CD4-positive, alpha-beta T cell (primary cell): ENCODE measurements around the gene POLR3GL. TPM values are rescaled to one million over a fixed set of nuclear protein-coding genes. Genes with fewer than 3 reads are reported as not detected.

Source experiments
- ATAC-seq: fragments of 200-7000 bp; cut with Tn5 transposase; one replicate; pipeline ENCODE4 v1.10.0; 2022; ENCODE audit warnings: mild to moderate bottlenecking; ENCODE audit not compliant: poor library complexity
- CTCF ChIA-PET: fragments of 350-600 bp; sonication (Branson Sonifier 250); formaldehyde crosslinking; loops from one replicate; lab custom pipeline; 2021; ENCODE audit warnings: antibody characterized with exemption, inconsistent platforms; lab: Charles Lee
- POLR2A ChIA-PET: fragments of 350-600 bp; sonication (Branson Sonifier 250); formaldehyde crosslinking; loops from one replicate; lab custom pipeline; 2021; ENCODE audit warnings: antibody characterized with exemption, inconsistent platforms; lab: Charles Lee
- DNase-seq, 14 experiments: peaks; one replicate each; pipeline ENCODE4 v3.0.0-alpha.2; 2013 to 2020; ENCODE audit warnings: mixed read lengths in 2 of 14
- H3K27ac ChIP-seq, 2 donors: one replicate each; pipeline versions ENCODE4 v1.5.1 to v1.7.0; 2013; ENCODE audit warnings: low read length in 2 of 2, low read depth in 1 of 2, mild to moderate bottlenecking in 1 of 2
- H3K27me3 ChIP-seq, 2 experiments: 1 replicate in 1 of 2; 2 replicates in 1 of 2; pipeline versions ENCODE4 v1.6.1 to v1.7.0; 2013; ENCODE audit warnings: low read length in 2 of 2, control low read depth in 1 of 2, mild to moderate bottlenecking in 1 of 2, moderate library complexity in 1 of 2; ENCODE audit not compliant: insufficient read depth in 2 of 2, control insufficient read depth in 1 of 2
- H3K36me3 ChIP-seq: one replicate; pipeline ENCODE4 v1.6.1; 2013; ENCODE audit warnings: low read length, control low read depth; ENCODE audit not compliant: insufficient read depth
- H3K4me1 ChIP-seq: one replicate; pipeline ENCODE4 v1.6.1; 2013; ENCODE audit warnings: low read length, control low read depth; ENCODE audit not compliant: insufficient read depth
- H3K4me3 ChIP-seq: one replicate; pipeline ENCODE4 v1.5.1; 2013; ENCODE audit warnings: mild to moderate bottlenecking, low read length, moderate library complexity
- H3K9me3 ChIP-seq, 2 experiments: 1 replicate in 1 of 2; 2 replicates in 1 of 2; pipeline versions ENCODE4 v1.6.1 to v1.7.0; 2013; ENCODE audit warnings: low read length in 2 of 2, mild to moderate bottlenecking in 2 of 2, control low read depth in 1 of 2, moderate library complexity in 1 of 2; ENCODE audit not compliant: control insufficient read depth in 1 of 2, insufficient read depth in 1 of 2
- H3K27ac Mint-ChIP-seq: one replicate; pipeline ENCODE4 v1.8.0; 2020; ENCODE audit warnings: mixed read lengths
- H3K27me3 Mint-ChIP-seq: one replicate; pipeline ENCODE4 v1.8.0; 2021; ENCODE audit warnings: mixed read lengths
- H3K36me3 Mint-ChIP-seq: one replicate; pipeline ENCODE4 v1.8.0; 2021; ENCODE audit warnings: low read depth, mixed read lengths
- H3K4me1 Mint-ChIP-seq: one replicate; pipeline ENCODE4 v1.8.0; 2021; ENCODE audit warnings: low read depth, mixed read lengths
- H3K4me3 Mint-ChIP-seq: one replicate; pipeline ENCODE4 v1.8.0; 2020; ENCODE audit warnings: mild to moderate bottlenecking, mixed read lengths
- H3K9me3 Mint-ChIP-seq: one replicate; pipeline ENCODE4 v1.8.0; 2020; ENCODE audit warnings: mixed read lengths
- intact Hi-C, 2 experiments: fragments of 100-400 bp; cut with DNase I in 1 of 2; cut with micrococcal nuclease in 1 of 2; formaldehyde crosslinking; loops; one replicate each; pipeline versions ENCODE4 v1.15.1 to v1.9.0; 2023 to 2025; cut with DNase I, micrococcal nuclease
- total RNA-seq, 174 experiments: library from RNA in 2 of 174; stranded (reverse) in 2 of 174; gene quantifications; one replicate each; pipeline ENCODE4 v1.2.3 and lab custom pipeline; 2021 to 2026
- TF ChIP-seq, protein P1 (sequence below): fragments of 200-600 bp; IDR thresholded peaks from one replicate; pipeline ENCODE4 v1.8.0; 2022; ENCODE audit warnings: antibody characterized with exemption, mild to moderate bottlenecking

Gene POLR3GL
- total RNA-seq, 2 experiments from 2014 or later = 17.2 to 17.8 TPM

DNA sequence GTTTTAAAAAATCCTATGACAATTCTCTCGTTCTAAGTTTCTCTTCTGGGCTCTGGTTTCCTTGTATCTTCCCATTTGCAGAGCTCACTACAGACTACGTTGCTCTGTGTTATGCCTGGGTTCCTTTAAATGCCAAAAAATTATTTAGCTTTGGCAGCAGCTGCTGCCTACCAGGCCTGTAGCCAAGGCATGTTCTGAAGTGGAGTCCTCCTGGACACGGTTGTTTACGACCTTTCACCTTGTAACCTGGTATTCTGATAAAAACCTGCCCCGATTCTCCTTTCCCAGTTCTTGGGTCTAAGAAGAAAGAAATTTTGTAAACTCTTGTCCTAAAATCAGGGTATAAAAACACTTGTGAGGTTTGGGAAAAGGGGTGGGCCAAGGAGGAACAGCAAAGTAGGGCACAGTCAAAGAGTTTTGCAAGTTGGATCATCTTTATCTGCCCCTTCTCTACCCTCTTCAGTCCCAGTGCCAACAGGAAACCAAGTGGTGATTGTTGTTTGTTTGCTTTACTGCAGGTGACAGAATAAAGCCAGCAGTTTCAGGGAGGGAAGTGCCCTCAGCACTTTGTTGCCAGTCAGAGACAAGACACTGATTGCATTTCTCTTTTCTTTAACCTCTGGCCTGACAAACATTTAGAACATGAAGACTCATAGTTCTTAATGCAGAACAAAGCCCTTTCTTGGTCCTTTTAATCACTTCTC is 35.0 kb downstream of the POLR3GL start:
- Histone ChIP-seq H3K4me3 (peak overlapping the region; percentile 61), H3K36me3 (peaks cover 12% of the 10 kb centered on the region), H3K9me3 (no peaks in the 10 kb centered on the region), H3K27me3 (no peaks in the 10 kb centered on the region), H3K4me1 (peaks cover 66% of the 10 kb centered on the region), H3K27ac (peak overlapping the region; percentile 91 to 92)
- intact Hi-C loops = loop anchor here in 1 of 2 experiments (1.0 to 5.0 kb wide), 2 partner anchors 20 to 37 kb away; partner anchors contain the start of genes ANKRD34A and POLR3GL
- ChIA-PET POLR2A (interaction anchor here (0.8 to 6.3 kb wide), 6 partner anchors 12 to 72 kb away, joined by 3 to 123 read pairs (median 41); partner anchors contain the start of genes LIX1L and RBM8A), CTCF (interaction anchor here (0.7 kb wide), 1 partner anchor 22 kb away, joined by 3 read pairs; no protein-coding TSS in a partner anchor)
- no peaks in the 10 kb centered on the region for H3K9me3 Mint-ChIP-seq
- peak overlapping the region; percentile 95 for H3K4me3 Mint-ChIP-seq
- DNase-seq (peak in 9 of 14 experiments; percentile 17 to 86 (median 44)), ATAC-seq (peak; percentile 37)
- peak overlapping the region; percentile 95 for H3K27ac Mint-ChIP-seq
- H3K36me3 Mint-ChIP-seq = peaks cover 37% of the 10 kb centered on the region
- TF ChIP-seq, protein P1, sequence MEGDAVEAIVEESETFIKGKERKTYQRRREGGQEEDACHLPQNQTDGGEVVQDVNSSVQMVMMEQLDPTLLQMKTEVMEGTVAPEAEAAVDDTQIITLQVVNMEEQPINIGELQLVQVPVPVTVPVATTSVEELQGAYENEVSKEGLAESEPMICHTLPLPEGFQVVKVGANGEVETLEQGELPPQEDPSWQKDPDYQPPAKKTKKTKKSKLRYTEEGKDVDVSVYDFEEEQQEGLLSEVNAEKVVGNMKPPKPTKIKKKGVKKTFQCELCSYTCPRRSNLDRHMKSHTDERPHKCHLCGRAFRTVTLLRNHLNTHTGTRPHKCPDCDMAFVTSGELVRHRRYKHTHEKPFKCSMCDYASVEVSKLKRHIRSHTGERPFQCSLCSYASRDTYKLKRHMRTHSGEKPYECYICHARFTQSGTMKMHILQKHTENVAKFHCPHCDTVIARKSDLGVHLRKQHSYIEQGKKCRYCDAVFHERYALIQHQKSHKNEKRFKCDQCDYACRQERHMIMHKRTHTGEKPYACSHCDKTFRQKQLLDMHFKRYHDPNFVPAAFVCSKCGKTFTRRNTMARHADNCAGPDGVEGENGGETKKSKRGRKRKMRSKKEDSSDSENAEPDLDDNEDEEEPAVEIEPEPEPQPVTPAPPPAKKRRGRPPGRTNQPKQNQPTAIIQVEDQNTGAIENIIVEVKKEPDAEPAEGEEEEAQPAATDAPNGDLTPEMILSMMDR = no peak
- H3K4me1 Mint-ChIP-seq = peaks cover 61% of the 10 kb centered on the region
- H3K27me3 Mint-ChIP-seq = no peaks in the 10 kb centered on the region

DNA sequence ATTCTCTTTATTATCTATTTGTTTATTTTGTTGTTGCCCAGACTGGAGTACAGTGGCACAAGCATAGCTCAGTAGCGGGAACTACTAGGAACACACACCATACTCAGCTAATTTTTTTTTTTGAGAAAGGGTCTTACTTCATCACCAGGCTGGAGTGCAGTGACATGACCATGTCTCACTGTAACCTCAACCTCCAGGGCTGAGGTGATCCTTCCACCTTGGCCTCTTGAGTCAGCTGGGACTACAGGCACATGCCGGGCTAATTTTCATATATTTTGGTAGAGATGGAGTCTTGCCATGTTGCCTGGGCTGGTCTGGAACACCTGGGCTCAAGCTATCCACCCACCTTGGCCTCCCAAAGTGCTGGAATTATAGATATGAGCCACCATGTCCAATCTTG is 37.2 kb downstream of the POLR3GL start:
- Histone ChIP-seq H3K9me3 (no peaks in the 10 kb centered on the region), H3K27me3 (no peaks in the 10 kb centered on the region), H3K36me3 (no peaks in the 10 kb centered on the region), H3K4me3 (no peak overlapping the region), H3K27ac (peak overlapping the region; percentile 41 to 63), H3K4me1 (peaks cover 86% of the 10 kb centered on the region)
- peaks cover 15% of the 10 kb centered on the region for H3K36me3 Mint-ChIP-seq
- CTCF ChIA-PET = interaction anchor here (1.1 to 1.2 kb wide), 2 partner anchors 20 to 24 kb away, joined by 3 to 6 read pairs; no protein-coding TSS in a partner anchor
- H3K4me1 Mint-ChIP-seq = peaks cover 75% of the 10 kb centered on the region
- no peak for DNase-seq
- ATAC-seq = no peak
- TF ChIP-seq, protein P1 = no peak
- POLR2A ChIA-PET = interaction anchor here (0.7 to 4.1 kb wide), 8 partner anchors 10 to 83 kb away, joined by 3 to 37 read pairs (median 8); partner anchors contain the start of genes ANKRD34A, LIX1L, PEX11B and POLR3GL
- H3K4me3 Mint-ChIP-seq = peak overlapping the region; percentile 72
- no peaks in the 10 kb centered on the region for H3K27me3 Mint-ChIP-seq
- peak overlapping the region; percentile 95 for H3K27ac Mint-ChIP-seq
- no peaks in the 10 kb centered on the region for H3K9me3 Mint-ChIP-seq
- intact Hi-C loops = no loop called here

- H3K9me3 Mint-ChIP-seq = no peaks in the 10 kb centered on the region
- intact Hi-C loops = loop anchor here (1.0 to 5.0 kb wide), 4 partner anchors 10 to 161 kb away; partner anchors contain the start of gene PEX11B (in 1 of the 2)
- H3K27ac Mint-ChIP-seq = peak overlapping the region; percentile 86
- H3K4me3 Mint-ChIP-seq = peak overlapping the region; percentile 86
- TF ChIP-seq, protein P1 = peak; percentile 5
- Histone ChIP-seq H3K4me1 (peaks cover 47% of the 10 kb centered on the region), H3K9me3 (no peaks in the 10 kb centered on the region), H3K27me3 (no peaks in the 10 kb centered on the region), H3K36me3 (no peaks in the 10 kb centered on the region), H3K4me3 (no peak overlapping the region), H3K27ac (no peak overlapping the region)
- POLR2A ChIA-PET = interaction anchor here (0.6 to 7.3 kb wide), 16 partner anchors 11 to 162 kb away, joined by 3 to 144 read pairs (median 5); partner anchors contain the start of genes ANKRD34A, HJV, LIX1L and NUDT17
- DNase-seq (no peak), ATAC-seq (no peak)
- H3K27me3 Mint-ChIP-seq = no peaks in the 10 kb centered on the region
- H3K36me3 Mint-ChIP-seq = no peaks in the 10 kb centered on the region
- CTCF ChIA-PET = interaction anchor here (0.6 to 5.2 kb wide), 25 partner anchors 10 to 162 kb away, joined by 3 to 151 read pairs (median 4); partner anchors contain the start of genes ANKRD34A, ANKRD35, HJV and NUDT17
- H3K4me1 Mint-ChIP-seq = peaks cover 46% of the 10 kb centered on the region
These were observed 43.1 kb downstream of the POLR3GL start for GRCh38 chr1:146007489-146008133.
